GM12873 (cell line): Measurements from ENCODE around the gene ADGRV1.

ENCODE experiments used
- CTCF ChIP-seq: IDR thresholded peaks from 2 replicates; pipeline ENCODE4 v1.5.1; 2012; ENCODE audit warnings: low read depth, mild to moderate bottlenecking, moderate library complexity, low read length, control low read depth; ENCODE audit not compliant: insufficient read depth; ENCODE audit errors: missing control alignments

The ADGRV1 gene

GRCh38 chr5:91154338-91154737 is 595.7 kb downstream of the ADGRV1 start:
- no peak for TF ChIP-seq CTCF

- no peak for TF ChIP-seq CTCF
Observed at GRCh38 chr5:91155274-91155673, 596.7 kb downstream of the ADGRV1 start.

GRCh38 chr5:91156242-91156641 is 597.6 kb downstream of the ADGRV1 start:
- no peak for TF ChIP-seq CTCF

- TF ChIP-seq CTCF = no peak
Observed at GRCh38 chr5:91158011-91158410, 599.4 kb downstream of the ADGRV1 start.

GRCh38 chr5:91159647-91160046 is 601.0 kb downstream of the ADGRV1 start:
- TF ChIP-seq CTCF = no peak

- TF ChIP-seq CTCF = no peak
Observed at GRCh38 chr5:91160714-91161285, 602.2 kb downstream of the ADGRV1 start.

- no peak for TF ChIP-seq CTCF
Observed at GRCh38 chr5:91162534-91163381, 604.2 kb downstream of the ADGRV1 start.
